Measurements from ENCODE around the gene TAF1C. TPM values are rescaled to one million over a fixed set of nuclear protein-coding genes. Genes with fewer than 3 reads are reported as not detected.
A peak's percentile ranks its signal among the peaks of the same experiment; 100 is the strongest.

The TAF1C gene
- total and polyA plus RNA-seq, 2 of the 8 experiments (the other 6 are each of a cell fraction or from before 2014, with no cell fraction given): 44.6 to 63.8 TPM

DNA sequence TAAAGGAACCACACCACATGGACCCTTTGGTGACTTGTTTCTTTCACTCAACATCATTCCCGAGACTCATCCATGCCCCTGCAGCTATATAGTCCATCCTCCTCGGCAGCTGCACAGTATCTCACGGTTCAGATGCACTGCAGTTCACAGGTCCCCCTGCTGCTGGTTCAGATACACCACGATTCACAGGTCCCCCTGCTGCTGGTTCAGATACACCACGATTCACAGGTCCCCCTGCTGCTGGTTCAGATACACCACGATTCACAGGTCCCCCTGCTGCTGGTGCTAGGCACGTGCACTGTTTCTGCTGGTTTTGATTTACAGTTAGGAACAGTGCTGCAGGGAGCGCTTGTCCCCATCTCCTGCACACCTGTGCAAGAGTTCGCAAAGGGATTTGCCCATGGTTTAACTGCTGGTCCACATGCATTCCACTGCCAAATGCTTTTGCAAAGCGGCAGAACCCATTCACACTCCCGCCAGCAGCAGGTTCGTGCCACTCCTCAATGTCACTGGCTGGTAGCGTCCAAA, 45.6 kb downstream of the TAF1C start (continued):
- TF ChIP-seq CHD7 (IDR thresholded peaks at IDR 0.05; ENCODE audit: insufficient replicate concordance, low read length) (no peak), ASH2L (IDR thresholded peaks at IDR 0.05; ENCODE audit: low read length) (no peak), CTCF (IDR thresholded peaks at IDR 0.05; ENCODE audit: control extremely low read depth in 1 of 3, insufficient read depth in 1 of 3, low read depth in 1 of 3, low read length in 3 of 3) (peak; percentile 29 to 78 (median 65)), POLR2AphosphoS5 (IDR thresholded peaks at IDR 0.05; ENCODE audit: low read depth, low read length) (no peak), TEAD4 (IDR thresholded peaks at IDR 0.05; ENCODE audit: low read depth, low read length) (no peak), RAD21 (IDR thresholded peaks at IDR 0.05 in 1 of 2, conservative IDR thresholded peaks at IDR 0.05 in 1 of 2; ENCODE audit: low read depth in 2 of 2, low read length in 2 of 2) (peak in 1 of 2 experiments; percentile 29; a peak in 2 of 4 replicates), TAF1 (IDR thresholded peaks at IDR 0.05; ENCODE audit: low read depth, low read length) (no peak), BCL11A (IDR thresholded peaks at IDR 0.05; ENCODE audit: low read depth in 2 of 2, low read length in 2 of 2) (no peak)
